G401 (cell line): ENCODE data around the gene INPP4B. TPM values are rescaled to one million over a fixed set of nuclear protein-coding genes. Genes with fewer than 3 reads are reported as not detected.
"Not testable (repeated sequence)": the region's sequence is repeated elsewhere in the genome, so short reads cannot be mapped to it uniquely, and the experiment has no call there.

ENCODE experiments used
- DNase-seq: peaks from one replicate; pipeline ENCODE4 v3.0.0-alpha.2; 2015; ENCODE audit warnings: low spot score
- in situ Hi-C: cut with HindIII; loops from 2 replicates; pipeline ENCODE4 v1.10.0; 2016; ENCODE audit warnings: low sequenced_read_pairs, mixed read lengths
- total RNA-seq: library from RNA; depleted of rRNA; stranded (reverse); fragments of >200 nt; shearing (Covaris generic); gene quantifications from 2 replicates; pipeline ENCODE4 v1.2.3, GENCODE V29; 2014

The INPP4B gene
- total RNA-seq, 1 experiment from 2014 or later, result 70.7 TPM

DNA sequence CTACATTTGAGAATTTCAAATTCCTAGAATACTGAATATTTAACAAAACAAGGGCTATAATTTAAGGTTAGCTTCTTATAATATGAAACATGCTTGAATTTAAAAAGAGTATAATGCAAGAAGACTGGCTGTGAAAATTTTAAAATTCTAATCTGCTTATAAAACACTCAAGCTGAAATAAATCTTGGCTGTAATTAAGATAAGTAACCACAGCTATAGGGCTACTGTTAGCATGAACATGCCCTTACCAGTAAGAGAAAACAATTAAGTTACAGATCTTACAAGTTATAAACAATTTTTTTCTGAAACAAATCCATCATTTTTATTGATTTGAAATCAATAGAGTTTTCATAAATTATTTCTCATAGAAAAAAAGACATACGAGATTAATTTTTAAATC lies 148.2 kb downstream of the INPP4B start:
- no peak for DNase-seq
- in situ Hi-C loops, result no loop called here

- in situ Hi-C loops, result no loop called here
- DNase-seq, result no peak
These were observed 148.8 kb downstream of the INPP4B start for GRCh38 chr4:142697320-142697719.

DNA sequence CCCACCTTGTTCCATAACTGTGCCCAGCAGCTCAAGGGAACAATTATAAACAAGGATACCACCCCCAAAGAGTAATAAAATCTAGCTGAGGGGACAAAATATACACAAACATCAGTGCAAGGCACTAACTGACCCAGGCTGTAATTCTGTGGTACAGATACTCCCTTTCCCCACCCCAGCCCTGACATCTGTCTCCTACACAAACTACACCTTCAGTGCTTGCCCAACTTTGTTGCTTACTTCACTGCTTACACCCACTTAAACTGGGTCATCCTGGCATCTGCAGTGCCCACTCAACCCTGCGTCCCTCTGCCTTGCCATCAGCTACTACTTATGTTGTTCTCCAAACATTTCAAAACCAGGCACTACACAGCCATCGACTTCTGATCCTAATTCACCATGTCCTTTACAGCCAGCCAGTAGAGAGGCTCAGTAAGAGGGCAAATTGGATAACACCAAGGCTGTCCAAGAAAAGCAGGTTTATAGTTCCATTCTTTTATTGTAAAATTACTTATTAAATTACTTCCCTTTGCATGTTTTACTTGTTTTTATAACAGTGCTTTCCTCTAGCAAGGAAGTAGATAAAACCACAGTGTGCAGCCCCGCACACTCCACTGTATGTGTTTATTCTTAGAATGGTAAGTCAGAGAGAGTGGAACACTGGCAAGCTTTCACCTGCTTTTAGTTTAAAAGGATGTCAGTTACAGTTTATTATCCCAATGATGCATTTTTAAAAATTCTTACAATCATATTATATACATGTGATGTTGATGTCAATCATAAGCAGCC lies 149.6 kb downstream of the INPP4B start:
- no peak for DNase-seq
- in situ Hi-C loops, result no loop called here

- DNase-seq, result no peak
- in situ Hi-C loops, result no loop called here
These were observed 155.5 kb downstream of the INPP4B start for GRCh38 chr4:142690406-142691163.

- DNase-seq, result no peak
- in situ Hi-C loops, result no loop called here
These were observed 158.4 kb downstream of the INPP4B start for GRCh38 chr4:142687547-142688275.

- in situ Hi-C loops, result no loop called here
- DNase-seq, result no peak
These were observed 160.0 kb downstream of the INPP4B start for GRCh38 chr4:142686081-142686480.

DNA sequence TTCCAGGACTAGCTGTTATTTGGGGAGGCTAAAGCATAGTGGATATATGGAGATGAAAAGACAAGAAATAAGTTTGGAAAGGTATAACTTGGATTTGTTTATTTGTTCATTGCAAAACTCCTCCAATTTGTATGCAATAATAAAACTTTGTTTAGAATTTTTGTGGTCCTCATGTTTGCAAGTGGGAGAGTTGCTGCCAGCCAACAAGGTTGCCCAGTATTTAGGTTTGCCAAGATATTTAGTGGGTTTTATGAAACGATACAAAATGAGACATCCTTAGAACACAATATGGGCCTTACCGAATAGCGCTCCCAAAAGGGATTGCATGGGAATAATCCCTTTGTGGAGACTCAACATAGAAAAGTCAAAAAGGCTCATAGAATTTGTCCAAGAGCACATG lies 162.1 kb downstream of the INPP4B start:
- in situ Hi-C loops, result no loop called here
- no peak for DNase-seq

DNA sequence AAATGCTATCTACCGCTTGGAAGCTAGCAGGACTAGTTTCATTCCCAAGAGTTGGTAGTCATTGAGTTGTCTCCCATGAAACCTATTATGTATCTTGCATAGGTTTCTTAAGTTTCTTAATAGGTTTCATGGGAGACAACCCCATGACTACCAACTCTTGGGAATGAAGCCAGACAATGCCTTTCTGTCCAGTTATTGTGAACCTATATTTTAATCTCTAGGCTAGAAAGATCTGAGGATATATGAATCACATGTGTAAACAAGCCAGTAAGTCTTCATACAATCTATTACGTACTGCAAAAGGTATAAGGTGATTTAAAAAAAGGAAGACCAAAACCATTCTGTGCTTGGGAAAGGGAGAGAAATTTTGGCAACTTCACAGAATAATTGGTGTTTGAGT lies 162.6 kb downstream of the INPP4B start:
- in situ Hi-C loops, result no loop called here
- no peak for DNase-seq

- no peak for DNase-seq
- in situ Hi-C loops, result no loop called here
These were observed 174.6 kb downstream of the INPP4B start for GRCh38 chr4:142671516-142671915.

DNA sequence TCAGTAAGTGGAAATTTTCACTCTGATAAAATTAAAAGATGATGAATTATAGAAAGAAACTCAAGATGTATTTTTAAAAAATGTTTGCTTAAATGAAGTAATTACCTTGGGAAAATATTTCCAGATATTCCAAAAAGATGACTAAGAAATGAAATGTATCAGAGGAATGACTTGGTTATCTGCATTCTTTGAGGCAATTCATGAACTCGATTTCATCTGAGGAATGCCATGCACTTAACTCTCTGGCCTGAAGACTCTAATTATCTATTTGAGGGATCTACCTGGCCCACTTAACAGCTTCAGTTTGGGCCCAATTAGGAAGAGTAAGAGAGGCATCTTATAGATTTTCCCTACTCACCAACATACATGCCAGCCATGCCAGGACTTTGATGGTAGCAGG lies 182.3 kb downstream of the INPP4B start:
- DNase-seq, result no peak
- in situ Hi-C loops, result no loop called here

DNA sequence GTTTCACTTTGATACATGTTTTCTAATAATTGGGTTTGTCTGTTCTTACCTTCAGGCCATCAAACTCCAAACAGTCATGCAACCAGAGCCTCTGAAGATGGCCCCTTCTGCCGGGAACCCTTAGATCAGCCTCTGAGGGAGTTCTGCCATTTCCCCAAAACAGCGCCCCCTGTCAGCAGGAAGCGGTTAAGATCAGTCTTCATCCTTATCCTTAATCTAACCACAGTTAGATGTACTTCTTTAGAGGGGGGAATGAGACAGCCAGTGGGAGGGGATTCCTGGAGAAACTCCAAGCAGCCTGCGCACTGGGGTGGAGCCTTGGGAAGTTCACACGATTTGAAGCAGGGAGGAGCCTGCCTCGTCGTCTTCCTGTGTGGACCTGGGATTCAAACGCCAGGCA lies 185.4 kb downstream of the INPP4B start:
- DNase-seq, result no peak
- in situ Hi-C loops, result no loop called here

- in situ Hi-C loops, result no loop called here
- no peak for DNase-seq
These were observed 189.9 kb downstream of the INPP4B start for GRCh38 chr4:142656178-142656577.

DNA sequence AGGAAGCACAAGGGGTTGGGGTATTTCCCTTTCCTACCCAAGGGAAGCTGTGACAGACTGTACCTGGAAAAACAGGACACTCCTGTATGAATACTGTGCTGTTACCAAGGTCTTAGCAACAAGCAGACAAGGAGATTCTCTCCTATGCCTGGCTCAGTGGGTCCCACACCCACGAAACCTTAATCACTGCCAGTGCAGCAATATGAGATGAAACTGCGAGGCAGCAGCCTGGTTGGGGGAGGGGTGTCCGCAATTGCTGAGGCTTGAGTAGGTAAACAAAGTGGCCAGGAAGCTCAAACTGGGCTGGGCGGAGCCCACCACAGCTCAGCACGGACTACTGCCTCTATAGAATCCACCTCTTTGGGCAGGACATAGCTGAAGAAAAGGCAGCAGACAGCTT lies 197.7 kb downstream of the INPP4B start:
- DNase-seq, result no peak
- in situ Hi-C loops, result no loop called here

DNA sequence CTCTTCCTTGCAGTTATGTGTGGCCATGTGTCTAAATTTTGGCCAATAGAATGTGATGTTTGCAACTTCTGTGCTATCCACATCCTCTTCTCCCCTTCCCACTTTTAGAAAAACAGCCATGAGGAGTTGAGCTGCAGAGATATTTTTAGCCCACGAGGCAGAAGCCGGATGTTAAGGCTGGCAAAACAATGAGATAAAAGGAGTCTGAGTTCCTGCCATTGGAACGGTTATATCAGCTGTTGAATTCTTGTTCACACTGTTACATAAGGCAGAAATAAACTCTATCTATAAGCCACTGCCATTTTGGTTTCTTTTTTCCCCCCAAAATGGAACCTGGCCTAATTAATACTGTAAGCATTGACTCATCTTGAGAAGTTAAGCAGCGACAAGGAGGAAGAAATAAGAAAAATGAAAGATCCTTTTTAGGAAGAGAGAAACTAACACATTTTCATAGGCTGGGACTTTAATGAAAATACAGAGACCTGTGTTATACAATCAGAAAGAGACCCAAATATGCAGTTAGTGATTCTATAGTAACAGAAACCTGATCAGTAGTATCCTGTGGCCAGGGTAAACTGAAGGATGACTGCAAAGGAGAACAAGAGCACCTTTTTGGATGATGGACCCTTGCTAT lies 200.5 kb downstream of the INPP4B start:
- in situ Hi-C loops, result no loop called here
- no peak for DNase-seq

GRCh38 chr4:142644628-142645027 lies 201.5 kb downstream of the INPP4B start:
- DNase-seq, in situ Hi-C loops: not testable (repeated sequence)

DNA sequence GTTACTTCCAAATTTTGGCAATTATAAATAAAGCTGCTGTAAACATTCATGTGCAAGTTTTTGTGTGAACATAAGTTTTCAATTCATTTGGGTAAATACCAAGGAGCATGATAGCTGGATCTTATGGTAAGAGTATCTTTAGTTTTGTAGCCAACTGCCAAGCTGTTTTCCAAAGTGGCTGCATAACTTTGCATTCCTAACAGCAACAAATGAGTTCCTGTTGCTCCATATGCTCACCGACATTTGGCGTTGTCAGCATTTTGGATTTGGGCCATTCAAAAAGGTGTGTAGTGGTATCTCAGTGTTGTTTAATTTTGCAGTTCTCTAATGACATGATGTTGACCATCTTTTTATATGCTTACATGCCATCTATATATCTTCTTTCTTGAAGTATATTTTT lies 208.5 kb downstream of the INPP4B start:
- in situ Hi-C loops, result no loop called here
- DNase-seq, result no peak

- in situ Hi-C loops, result no loop called here
- no peak for DNase-seq
These were observed 214.3 kb downstream of the INPP4B start for GRCh38 chr4:142631836-142632235.

- in situ Hi-C loops, result no loop called here
- DNase-seq, result no peak
These were observed 230.8 kb downstream of the INPP4B start for GRCh38 chr4:142615324-142615665.

DNA sequence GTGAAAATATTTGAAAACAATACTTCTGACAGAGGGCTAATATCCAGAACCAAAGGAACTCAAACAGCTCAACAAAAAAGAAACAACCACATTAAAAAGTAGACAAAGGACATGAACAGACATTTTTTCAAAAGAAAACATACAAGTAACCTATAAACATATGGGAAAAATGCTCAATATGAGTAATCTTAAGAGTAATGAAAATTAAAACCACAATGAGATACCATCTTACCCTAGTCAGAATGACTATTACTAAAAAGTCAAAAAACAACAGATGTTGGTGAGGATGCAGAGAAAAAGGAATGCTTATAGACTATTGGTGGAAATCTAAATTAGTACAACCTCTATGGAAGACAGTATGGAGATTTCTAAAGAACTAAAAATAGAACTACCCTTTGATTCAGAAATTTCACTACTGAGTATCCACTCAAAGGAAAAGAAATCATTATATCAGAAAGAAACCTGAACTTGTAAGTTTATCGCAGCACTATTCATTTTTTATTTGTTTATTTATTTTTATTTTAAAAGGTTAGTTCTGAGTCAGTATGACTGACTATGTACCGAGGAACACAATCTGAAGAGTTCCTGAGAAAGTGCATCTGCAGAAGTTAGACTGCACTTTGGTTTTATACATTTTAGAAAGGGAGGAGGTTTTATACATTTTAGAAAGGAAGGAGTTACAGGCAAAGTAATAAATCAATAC lies 231.3 kb downstream of the INPP4B start:
- in situ Hi-C loops, result no loop called here
- DNase-seq, result no peak
